ENCODE measurements around the gene TRIO. TPM values are rescaled to one million over a fixed set of nuclear protein-coding genes. Genes with fewer than 3 reads are reported as not detected.

Gene TRIO
- total and polyA plus RNA-seq, 2 of the 8 experiments (the other 6 are each of a cell fraction or from before 2014, with no cell fraction given) = 35.1 to 69.1 TPM

GRCh38 chr5:14447958-14448911, 305.1 kb downstream of the TRIO start:
- Histone ChIP-seq H3K36me3 (ENCODE audit: control insufficient read depth in 2 of 4, insufficient read depth in 4 of 4, low read length in 3 of 4) (no peaks in the 10 kb centered on the region), H3K23ac (ENCODE audit: insufficient read length) (no peak overlapping the region), H2BK20ac (ENCODE audit: low read length) (no peak overlapping the region), H3K9ac (replicated peaks in 1 of 4; ENCODE audit: extremely low read depth in 1 of 4, low read depth in 3 of 4, low read length in 3 of 4) (no peak overlapping the region), H3K4ac (replicated peaks; ENCODE audit: insufficient read length, low read depth, low read length) (no peak overlapping the region), H3K27ac (ENCODE audit: low read depth, low read length) (no peak overlapping the region), H4K8ac (ENCODE audit: extremely low read depth, insufficient read depth, low read length) (no peak overlapping the region), H3K4me3 (ENCODE audit: extremely low read depth in 1 of 4, insufficient read depth in 2 of 4, low read depth in 3 of 4, low read length in 4 of 4) (no peak overlapping the region), H2BK15ac (ENCODE audit: low read length) (no peak overlapping the region), H4K5ac (ENCODE audit: insufficient read length, low read depth, low read length) (no peak overlapping the region), H3K4me1 (replicated peaks in 1 of 4; ENCODE audit: control insufficient read depth in 3 of 4, insufficient read depth in 4 of 4, low read length in 3 of 4) (peaks cover 4 to 21% (median 13%) of the 10 kb centered on the region in 4 experiments), H3K23me2 (ENCODE audit: low read depth, low read length) (no peaks in the 10 kb centered on the region), H3K79me2 (ENCODE audit: control insufficient read depth in 1 of 2, insufficient read depth in 2 of 2, low read length in 2 of 2) (no peaks in the 10 kb centered on the region), H3K18ac (ENCODE audit: extremely low read depth, low read length) (no peak overlapping the region), H3K9me3 (ENCODE audit: insufficient read depth in 2 of 2, low read depth in 1 of 2, low read length in 1 of 2) (no peaks in the 10 kb centered on the region), H3K14ac (ENCODE audit: insufficient read length) (no peak overlapping the region), H2BK12ac (ENCODE audit: low read depth, low read length) (no peak overlapping the region), H3K27me3 (replicated peaks in 1 of 4; ENCODE audit: control insufficient read depth in 3 of 4, extremely low read depth in 1 of 4, insufficient read depth in 3 of 4, low read length in 3 of 4) (no peaks in the 10 kb centered on the region), H2BK5ac (ENCODE audit: low read depth, low read length) (no peak overlapping the region), H3K56ac (replicated peaks; ENCODE audit: insufficient read length, low read depth, low read length) (no peak overlapping the region), H3K79me1 (ENCODE audit: low read depth, low read length) (no peaks in the 10 kb centered on the region), H2BK120ac (replicated peaks; ENCODE audit: low read depth, low read length) (no peak overlapping the region), H4K20me1 (replicated peaks in 1 of 2; ENCODE audit: control insufficient read depth in 1 of 2, insufficient read depth in 2 of 2, low read length in 2 of 2) (peaks cover 0 to 1% of the 10 kb centered on the region in 2 experiments), H2AK5ac (ENCODE audit: low read depth, low read length) (no peak overlapping the region), H2AFZ (ENCODE audit: low read length) (no peak overlapping the region), H4K91ac (replicated peaks; ENCODE audit: insufficient read length, low read length) (no peak overlapping the region), H3K4me2 (ENCODE audit: insufficient read depth in 1 of 2, low read depth in 2 of 2, low read length in 2 of 2) (no peak overlapping the region)
- CTCF ChIA-PET (ENCODE audit: partially characterized antibody) = no interaction called here
- FAIRE-seq (no peak), DNase-seq (ENCODE audit: low read depth in 1 of 2, low spot score in 2 of 2) (no peak)
- POLR2A ChIA-PET (ENCODE audit: partially characterized antibody) = no interaction called here
- TF ChIP-seq ATF3 (IDR thresholded peaks at IDR 0.05; ENCODE audit: insufficient read depth, low read depth, low read length) = no peak
- no peak for TF ChIP-seq RXRA (IDR thresholded peaks at IDR 0.05; ENCODE audit: insufficient read depth, low read depth, low read length)
- no peak for TF ChIP-seq GABPA (IDR thresholded peaks at IDR 0.05; ENCODE audit: borderline replicate concordance, insufficient read depth, low read length)
- 86% methylated on average over 16 of the region's 17 CpGs; no CpG with 5 or more reads in 1 of the 2 experiments for WGBS, 2 experiments (ENCODE audit: extremely low coverage in 1 of 2, insufficient coverage in 1 of 2, insufficient read length in 1 of 2, insufficient replicate concordance in 2 of 2, low coverage in 1 of 2, low lambda C conversion rate in 2 of 2, missing lambda C conversion rate in 1 of 2)
